Esophagus (tissue), 2 donors: ENCODE data around the gene CLDN7. TPM values are rescaled to one million over a fixed set of nuclear protein-coding genes. Genes with fewer than 3 reads are reported as not detected.

Experiments used
- H3K27ac ChIP-seq, 2 donors: one replicate each; pipeline ENCODE4 v1.5.1; 2013; ENCODE audit warnings: low read depth in 2 of 2, mild to moderate bottlenecking in 2 of 2, inconsistent platforms in 1 of 2, low read length in 1 of 2, moderate library complexity in 1 of 2
- H3K27me3 ChIP-seq, 2 donors: one replicate each; pipeline ENCODE4 v1.6.1; 2013; ENCODE audit warnings: low read length in 2 of 2, control low read depth in 1 of 2, mild to moderate bottlenecking in 1 of 2; ENCODE audit not compliant: insufficient read depth in 2 of 2, control insufficient read depth in 1 of 2
- H3K36me3 ChIP-seq, 2 donors: one replicate each; pipeline ENCODE4 v1.6.1; 2013; ENCODE audit warnings: low read length in 1 of 2; ENCODE audit not compliant: control insufficient read depth in 2 of 2, insufficient read depth in 2 of 2
- H3K4me1 ChIP-seq, 2 donors: one replicate each; pipeline ENCODE4 v1.6.1; 2013; ENCODE audit warnings: low read length in 1 of 2; ENCODE audit not compliant: control insufficient read depth in 2 of 2, insufficient read depth in 2 of 2
- H3K4me3 ChIP-seq, 2 donors: one replicate each; pipeline ENCODE4 v1.5.1; 2013; ENCODE audit warnings: low read length in 2 of 2, mild to moderate bottlenecking in 2 of 2, low read depth in 1 of 2, moderate library complexity in 1 of 2
- H3K9me3 ChIP-seq, 2 donors: one replicate each; pipeline ENCODE4 v1.6.1; 2013; ENCODE audit warnings: mild to moderate bottlenecking in 2 of 2, low read depth in 1 of 2, low read length in 1 of 2, moderate library complexity in 1 of 2; ENCODE audit not compliant: control insufficient read depth in 2 of 2, insufficient read depth in 1 of 2
- WGBS, 2 donors: extraction: QIAGEN DNeasy Blood & Tissue Kit; methylation state at CpG; one replicate each; pipeline ENCODE4 v1.1.7; 2013; 5-methylcytosine and 5-hydroxymethylcytosine counted together
- polyA plus RNA-seq, 2 donors: library from polyadenylated mRNA; stranded (reverse); fragments of 200-250 nt; gene quantifications; one replicate each; pipeline ENCODE4 v1.2.3, GENCODE V29; 2013
- donor health status: healthy with polysubstance abuse.
- donor health status: Bipolar disorder and iron deficiency.

CLDN7 gene
- polyA plus RNA-seq, 2 donors, result 271 to 275 TPM

DNA sequence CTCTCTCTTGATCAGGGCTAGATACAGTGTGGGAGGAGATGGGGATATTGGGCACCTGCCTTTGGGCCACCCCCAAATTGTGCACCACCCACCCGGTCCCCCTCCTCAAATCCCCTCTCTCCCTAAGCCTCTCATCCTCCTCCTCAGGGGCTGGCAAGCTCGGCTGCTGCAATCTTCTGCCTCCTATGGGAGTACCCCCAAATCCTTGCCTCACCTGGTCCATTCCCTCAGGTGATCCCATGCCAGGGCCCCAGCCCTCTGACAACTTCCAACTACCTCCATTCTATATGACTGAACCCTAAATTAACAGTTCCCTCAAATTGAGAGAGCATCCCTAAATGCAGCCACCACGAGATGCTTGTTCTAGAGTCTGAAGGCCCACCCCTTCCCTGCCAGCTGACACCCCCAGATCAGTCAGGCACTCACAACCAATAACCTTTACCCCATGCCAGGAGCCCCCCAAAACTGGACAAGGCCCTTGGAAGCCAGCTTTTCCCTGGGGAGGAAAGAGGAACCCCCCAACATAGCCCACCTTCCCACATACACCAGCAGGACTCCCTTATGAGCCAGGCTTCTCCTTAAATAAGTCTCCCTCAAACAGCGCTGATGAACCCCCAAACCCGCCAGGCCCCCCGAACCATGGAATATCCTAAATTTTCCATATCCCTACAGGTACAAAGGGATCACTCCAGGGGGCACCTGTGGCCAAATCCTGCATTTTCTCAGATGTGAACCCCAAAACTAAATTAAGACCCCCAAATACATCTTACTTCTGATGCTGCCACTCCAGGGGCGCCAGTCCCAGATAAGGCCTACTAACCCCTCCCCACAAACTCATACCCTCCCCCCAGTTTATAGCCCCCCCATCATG lies 45.8 kb downstream of the CLDN7 start:
- Histone ChIP-seq H3K4me1 (peaks cover 2 to 14% of the 10 kb centered on the region in 2 donors), H3K9me3 (no peaks in the 10 kb centered on the region), H3K27ac (peak overlapping the region; percentile 27 to 35), H3K27me3 (no peaks in the 10 kb centered on the region), H3K4me3 (peak overlapping the region; percentile 6 to 49), H3K36me3 (peaks cover 0 to 3% of the 10 kb centered on the region in 2 donors)
- 22 to 27% methylated on average over 7 of the region's 7 CpGs for WGBS, 2 donors

DNA sequence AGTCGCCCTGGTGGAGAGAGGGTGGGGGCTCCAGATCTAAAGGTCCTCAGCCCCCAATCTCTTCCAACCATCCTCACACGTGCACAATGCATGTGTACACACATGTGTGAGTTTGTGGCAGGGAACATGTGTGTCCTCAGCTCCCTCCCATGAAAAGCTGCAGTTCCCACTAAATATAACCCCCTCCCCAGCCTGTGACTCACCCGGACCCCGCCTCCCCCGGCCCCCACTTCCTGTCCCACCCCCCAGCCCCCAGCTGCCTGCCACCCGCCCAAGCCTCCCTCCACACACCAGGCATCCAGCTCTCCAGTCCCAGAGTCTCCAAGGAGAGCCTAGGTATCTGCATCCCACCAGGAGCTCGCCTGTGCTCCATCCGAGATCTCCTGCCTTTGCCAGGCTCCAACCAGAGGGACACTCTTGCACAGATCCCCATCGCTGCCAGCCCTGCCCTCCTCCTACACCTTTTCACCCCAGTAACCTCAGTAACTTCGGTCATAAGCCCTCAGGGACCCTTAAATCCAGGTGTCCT lies 46.6 kb downstream of the CLDN7 start:
- H3K27me3 ChIP-seq, result no peaks in the 10 kb centered on the region
- WGBS, 2 donors, result 17 to 21% methylated on average over 10 of the region's 10 CpGs
- no peaks in the 10 kb centered on the region for H3K9me3 ChIP-seq
- peak overlapping the region; percentile 51 to 88 for H3K27ac ChIP-seq
- no peaks in the 10 kb centered on the region for H3K36me3 ChIP-seq
- H3K4me3 ChIP-seq, result no peak overlapping the region
- peaks cover 0 to 7% of the 10 kb centered on the region in 2 donors for H3K4me1 ChIP-seq

DNA sequence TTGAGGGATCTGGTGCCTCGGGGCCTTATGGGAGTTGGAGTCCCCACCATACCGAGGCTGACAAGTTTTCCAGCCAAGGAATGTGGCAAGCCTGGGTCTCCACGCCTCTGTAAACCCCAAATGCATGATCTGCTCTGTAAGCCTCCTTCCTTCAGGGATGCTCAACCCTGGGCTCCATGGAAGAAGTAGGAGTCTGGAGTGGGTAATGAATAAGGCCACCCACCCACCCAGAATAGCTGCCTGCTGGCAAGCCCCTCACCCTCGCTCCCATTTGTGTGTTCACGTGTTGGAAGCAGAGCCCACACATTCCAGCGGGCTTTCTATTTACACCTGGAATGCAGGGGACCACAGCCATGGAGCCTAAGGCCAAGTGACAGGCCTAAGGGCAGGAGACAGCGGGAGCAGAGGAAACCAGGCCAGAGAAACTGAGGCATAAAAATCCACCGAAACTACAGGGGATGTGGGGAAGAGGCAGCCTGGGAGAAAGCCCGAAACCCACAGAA lies 47.1 kb downstream of the CLDN7 start:
- no peaks in the 10 kb centered on the region for H3K27me3 ChIP-seq
- H3K4me1 ChIP-seq, result peaks cover 0 to 7% of the 10 kb centered on the region in 2 donors
- no peaks in the 10 kb centered on the region for H3K36me3 ChIP-seq
- no peaks in the 10 kb centered on the region for H3K9me3 ChIP-seq
- H3K27ac ChIP-seq, result peak overlapping the region; percentile 71 to 88
- WGBS, 2 donors, result 19 to 25% methylated on average over 9 of the region's 9 CpGs
- H3K4me3 ChIP-seq, result peak overlapping the region in 1 of 2 donors; percentile 40

DNA sequence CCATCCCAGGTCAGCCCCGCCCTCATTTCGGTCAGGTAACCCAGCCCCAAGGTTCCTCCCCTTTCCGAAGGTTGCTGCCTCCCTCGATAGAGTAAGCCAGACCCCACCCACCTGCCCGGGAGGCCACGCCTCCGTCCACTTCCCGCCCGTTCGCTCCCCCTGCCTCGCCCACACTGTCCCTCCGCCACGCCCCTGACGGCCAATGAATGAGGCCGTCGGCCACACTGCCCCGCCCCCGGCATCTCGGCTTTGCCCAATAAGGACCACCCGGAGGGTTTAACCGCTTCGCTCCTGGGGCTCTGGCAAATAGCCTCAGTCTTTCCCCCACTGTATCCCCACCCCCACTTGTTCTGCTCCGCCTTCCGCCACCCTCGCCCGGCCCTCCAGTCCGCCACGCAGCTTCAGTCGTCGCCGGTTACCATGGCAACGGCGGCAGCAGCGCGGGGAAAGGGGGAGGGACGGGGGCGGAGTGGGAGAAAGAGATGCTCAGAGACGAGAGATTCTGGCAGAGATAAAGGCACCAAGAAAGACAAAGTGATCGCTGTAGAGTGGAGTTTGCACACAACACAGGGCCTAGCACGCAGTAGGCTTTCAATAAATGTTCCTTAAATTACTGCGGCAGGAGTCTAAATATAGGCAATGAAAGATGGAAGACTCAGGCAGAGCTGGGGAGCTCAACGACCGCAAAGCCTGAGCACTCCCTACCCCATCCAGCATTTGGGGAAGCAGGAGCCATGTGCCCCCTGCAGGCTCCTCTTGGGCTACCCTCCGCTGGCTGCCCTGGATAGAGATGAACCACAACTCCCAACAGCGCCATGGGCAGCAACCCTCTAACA lies 47.8 kb downstream of the CLDN7 start:
- Histone ChIP-seq H3K27me3 (no peaks in the 10 kb centered on the region), H3K27ac (peak overlapping the region; percentile 71 to 88), H3K9me3 (no peaks in the 10 kb centered on the region), H3K36me3 (no peaks in the 10 kb centered on the region), H3K4me1 (peaks cover 0 to 6% of the 10 kb centered on the region in 2 donors), H3K4me3 (peak overlapping the region; percentile 40 to 42)
- 1% methylated on average over 44 to 45 of the region's 45 CpGs for WGBS, 2 donors

DNA sequence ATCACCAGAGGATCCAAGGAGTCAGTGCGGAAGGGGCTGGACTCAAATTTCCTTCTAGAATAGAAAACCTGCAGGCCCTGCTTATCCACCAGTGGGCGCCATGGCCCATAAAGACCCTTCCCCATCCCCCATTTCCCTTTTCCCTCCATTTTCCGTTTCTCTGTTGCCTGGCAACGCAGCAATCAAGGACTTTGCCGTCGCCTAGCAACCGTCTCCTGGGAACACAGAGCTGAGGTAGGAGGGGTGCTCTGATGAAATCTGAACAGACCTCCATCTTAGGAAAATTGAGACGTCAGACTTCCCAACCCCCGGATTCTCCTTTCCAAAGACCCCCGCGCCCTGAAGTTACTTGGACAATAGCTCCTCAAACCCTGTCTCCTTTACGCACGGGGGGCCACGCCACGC lies 48.4 kb downstream of the CLDN7 start:
- H3K36me3 ChIP-seq, result no peaks in the 10 kb centered on the region
- WGBS, 2 donors, result 4 to 8% methylated on average over 15 of the region's 15 CpGs
- H3K4me1 ChIP-seq, result peaks cover 0 to 5% of the 10 kb centered on the region in 2 donors
- H3K27ac ChIP-seq, result peak overlapping the region in 1 of 2 donors; percentile 68
- peak overlapping the region in 1 of 2 donors; percentile 42 for H3K4me3 ChIP-seq
- no peaks in the 10 kb centered on the region for H3K27me3 ChIP-seq
- H3K9me3 ChIP-seq, result no peaks in the 10 kb centered on the region

DNA sequence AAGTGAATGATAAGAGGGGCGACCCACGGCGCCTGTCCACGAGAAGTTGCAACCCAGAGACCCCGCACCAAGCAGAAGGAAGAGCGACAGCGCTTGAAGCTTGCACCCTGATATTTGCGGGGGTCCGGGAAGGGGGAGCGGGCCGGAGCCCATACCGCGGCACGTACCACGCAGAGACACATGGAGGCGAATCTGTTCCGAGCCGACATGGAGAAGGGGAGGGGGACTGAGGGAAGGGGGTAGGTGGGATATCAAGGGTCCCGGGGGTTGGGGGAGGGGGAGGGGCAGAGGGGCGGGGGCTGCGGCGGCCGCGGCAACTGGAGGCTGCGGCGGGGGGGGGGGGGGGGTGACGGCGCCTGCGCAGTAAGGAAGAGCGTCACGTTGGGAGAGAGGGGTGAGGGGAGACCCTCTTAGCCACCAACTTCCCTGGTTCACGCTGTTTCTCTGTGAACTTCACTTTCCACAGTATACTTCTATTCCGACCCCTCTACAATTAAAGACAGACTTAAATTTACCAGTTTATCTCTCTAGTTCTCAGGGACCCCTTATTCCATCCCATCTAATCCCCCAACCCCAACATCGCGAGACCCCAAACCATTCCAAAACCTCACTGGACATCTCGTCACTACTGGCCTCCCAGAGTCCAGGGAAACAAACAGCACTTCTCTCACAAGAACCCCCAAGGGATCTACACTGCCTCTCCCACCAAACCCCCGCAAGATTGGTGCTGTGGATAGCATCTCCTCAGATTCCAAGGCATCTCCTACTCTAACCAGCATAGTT lies 50.6 kb downstream of the CLDN7 start:
- Histone ChIP-seq H3K27me3 (no peaks in the 10 kb centered on the region), H3K36me3 (no peaks in the 10 kb centered on the region), H3K9me3 (no peaks in the 10 kb centered on the region), H3K27ac (no peak overlapping the region), H3K4me3 (no peak overlapping the region), H3K4me1 (peaks cover 2 to 4% of the 10 kb centered on the region in 2 donors)
- 38 to 56% methylated on average over 17 to 36 of the region's 37 CpGs for WGBS, 2 donors

Other genes with a start within 250 kb of the CLDN7 start
- 100 to 1,000 TPM; 216 to 253 TPM for gene RNASEK, start 249.9 kb downstream of the CLDN7 start, polyA plus RNA-seq
- 1 to 10 TPM; 1.5 to 1.8 TPM for gene BCL6B, start 239.4 kb downstream of the CLDN7 start, polyA plus RNA-seq
- 1 to 10 TPM; 4.8 TPM for gene SLC16A13, start 226.5 kb downstream of the CLDN7 start, polyA plus RNA-seq
- 1 to 10 TPM; 1.9 to 2.3 TPM for gene SLC16A11, start 218.4 kb downstream of the CLDN7 start, polyA plus RNA-seq
- gene CLEC10A, start 182.2 kb downstream of the CLDN7 start, polyA plus RNA-seq, result 1 to 10 TPM; 1.7 to 6.0 TPM
- gene ASGR2, start 147.7 kb downstream of the CLDN7 start, polyA plus RNA-seq, result under 1 TPM; 0.24 to 1.00 TPM
- gene ASGR1, start 83.1 kb downstream of the CLDN7 start, polyA plus RNA-seq, result 1 to 10 TPM in 1 of 2 donors, under 1 TPM in 1; 0.84 to 2.0 TPM
- 10 to 100 TPM in 1 of 2 donors, 1 to 10 TPM in 1; 3.2 to 11.8 TPM for gene DLG4, start 42.6 kb downstream of the CLDN7 start, polyA plus RNA-seq
- 100 to 1,000 TPM; 484 to 979 TPM for gene ACADVL, start 42.5 kb downstream of the CLDN7 start, polyA plus RNA-seq
- gene DVL2, start 28.0 kb downstream of the CLDN7 start, polyA plus RNA-seq, result 10 to 100 TPM; 20.8 to 32.2 TPM
- gene PHF23, start 23.0 kb downstream of the CLDN7 start, polyA plus RNA-seq, result 10 to 100 TPM; 22.4 to 29.6 TPM
- gene GABARAP, start 20.0 kb downstream of the CLDN7 start, polyA plus RNA-seq, result 100 to 1,000 TPM; 354 to 393 TPM
- 10 to 100 TPM; 42.4 to 58.5 TPM for gene CTDNEP1, start 10.7 kb downstream of the CLDN7 start, polyA plus RNA-seq
- 10 to 100 TPM; 14.7 to 39.0 TPM for gene ELP5, start 10.3 kb downstream of the CLDN7 start, polyA plus RNA-seq
- gene SLC2A4, start 19.2 kb upstream of the CLDN7 start, polyA plus RNA-seq, result 1 to 10 TPM; 5.4 to 7.6 TPM
- gene YBX2, start 32.2 kb upstream of the CLDN7 start, polyA plus RNA-seq, result 10 to 100 TPM in 1 of 2 donors, 1 to 10 TPM in 1; 2.8 to 13.0 TPM
- gene EIF5A, start 45.1 kb upstream of the CLDN7 start, polyA plus RNA-seq, result 100 to 1,000 TPM; 597 to 599 TPM
- 10 to 100 TPM; 54.5 to 56.5 TPM for gene GPS2, start 52.9 kb upstream of the CLDN7 start, polyA plus RNA-seq
- gene NEURL4, start 66.9 kb upstream of the CLDN7 start, polyA plus RNA-seq, result 10 to 100 TPM; 15.7 to 32.1 TPM
- 1 to 10 TPM; 5.3 to 9.7 TPM for gene ACAP1, start 74.1 kb upstream of the CLDN7 start, polyA plus RNA-seq
- 10 to 100 TPM; 39.3 to 75.9 TPM for gene KCTD11, start 89.7 kb upstream of the CLDN7 start, polyA plus RNA-seq
- under 1 TPM in 1 of 2 donors, not detected in 1; 0.18 TPM for gene TMEM95, start 92.7 kb upstream of the CLDN7 start, polyA plus RNA-seq
- 1 to 10 TPM; 6.1 to 9.3 TPM for gene TNK1, start 118.6 kb upstream of the CLDN7 start, polyA plus RNA-seq
- gene PLSCR3, start 132.0 kb upstream of the CLDN7 start, polyA plus RNA-seq, result 10 to 100 TPM; 24.7 to 31.0 TPM
- 100 to 1,000 TPM; 105 to 158 TPM for gene TMEM256, start 141.6 kb upstream of the CLDN7 start, polyA plus RNA-seq
- 1 to 10 TPM; 4.2 to 5.5 TPM for gene NLGN2, start 145.4 kb upstream of the CLDN7 start, polyA plus RNA-seq
- gene SPEM1, start 157.8 kb upstream of the CLDN7 start, polyA plus RNA-seq, result not detected
- gene SPEM2, start 163.1 kb upstream of the CLDN7 start, polyA plus RNA-seq, result not detected
- not detected for gene SPEM3, start 166.4 kb upstream of the CLDN7 start, polyA plus RNA-seq
- 1 to 10 TPM; 6.8 to 9.8 TPM for gene TMEM102, start 173.0 kb upstream of the CLDN7 start, polyA plus RNA-seq
- 10 to 100 TPM in 1 of 2 donors, 1 to 10 TPM in 1; 5.6 to 16.5 TPM for gene FGF11, start 177.0 kb upstream of the CLDN7 start, polyA plus RNA-seq
- gene CHRNB1, start 182.6 kb upstream of the CLDN7 start, polyA plus RNA-seq, result 1 to 10 TPM; 7.0 to 7.4 TPM
- gene ZBTB4, start 217.2 kb upstream of the CLDN7 start, polyA plus RNA-seq, result 10 to 100 TPM; 15.5 to 19.1 TPM
- under 1 TPM in 1 of 2 donors, not detected in 1; 0.01 TPM for gene SLC35G6, start 219.0 kb upstream of the CLDN7 start, polyA plus RNA-seq
- 10 to 100 TPM; 33.8 to 56.6 TPM for gene POLR2A, start 221.9 kb upstream of the CLDN7 start, polyA plus RNA-seq